Hematopoietic multipotent progenitor cell treated with erythropoietin and hydrocortisone succinate and interleukin-3 and kit ligand, for 6 days (in vitro differentiated cells): ENCODE results near the gene SCAF4.

Source experiments
- DNase-seq: peaks from one replicate; pipeline ENCODE4 v3.0.0-alpha.2; 2015

Gene SCAF4

DNA sequence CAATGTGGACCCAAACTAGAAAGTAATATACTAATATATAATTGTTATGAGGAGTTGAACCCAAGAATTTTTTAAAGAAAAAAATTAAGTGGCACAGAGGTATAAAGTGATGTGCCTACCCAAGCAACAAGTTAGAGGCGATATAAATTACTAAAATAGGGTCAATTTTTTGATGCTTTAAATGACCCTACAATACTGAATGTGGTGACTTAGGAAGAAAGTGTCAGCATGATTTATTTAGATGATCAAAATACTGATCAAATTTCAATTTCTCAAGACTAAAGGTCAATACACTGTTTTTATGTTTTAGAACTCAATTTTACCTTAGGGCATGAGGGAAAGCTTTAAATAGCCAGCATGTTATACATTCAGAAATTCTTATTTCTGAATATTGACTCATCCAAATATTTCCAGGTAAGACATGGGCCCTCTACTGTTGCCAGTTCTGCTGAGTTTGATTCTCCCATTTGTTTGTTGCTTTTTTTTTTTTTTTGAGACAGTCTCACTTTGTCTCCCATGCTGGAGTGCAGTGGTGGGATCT lies 20.1 kb downstream of the SCAF4 start:
- DNase-seq = no peak

DNA sequence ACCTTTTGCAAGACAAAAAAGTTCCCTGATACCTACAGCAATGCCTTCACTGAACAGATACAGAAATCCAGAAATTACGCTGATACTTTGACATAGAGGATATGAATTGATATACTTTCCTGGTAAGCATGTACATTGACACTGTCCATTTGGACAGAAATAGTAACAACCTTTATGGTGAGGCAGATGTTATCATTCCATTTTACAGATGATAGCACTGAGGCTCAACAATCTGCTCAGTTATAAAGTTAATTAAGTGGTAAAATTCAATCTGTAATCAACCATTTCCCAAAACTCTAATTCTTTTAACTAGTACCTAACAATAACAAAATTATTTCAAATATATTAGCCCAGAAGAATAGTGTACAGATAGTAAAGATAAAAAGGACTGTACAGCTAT lies 20.6 kb downstream of the SCAF4 start:
- DNase-seq = no peak

- no peak for DNase-seq
These were observed 21.3 kb downstream of the SCAF4 start for GRCh38 chr21:31710586-31710985.

DNA sequence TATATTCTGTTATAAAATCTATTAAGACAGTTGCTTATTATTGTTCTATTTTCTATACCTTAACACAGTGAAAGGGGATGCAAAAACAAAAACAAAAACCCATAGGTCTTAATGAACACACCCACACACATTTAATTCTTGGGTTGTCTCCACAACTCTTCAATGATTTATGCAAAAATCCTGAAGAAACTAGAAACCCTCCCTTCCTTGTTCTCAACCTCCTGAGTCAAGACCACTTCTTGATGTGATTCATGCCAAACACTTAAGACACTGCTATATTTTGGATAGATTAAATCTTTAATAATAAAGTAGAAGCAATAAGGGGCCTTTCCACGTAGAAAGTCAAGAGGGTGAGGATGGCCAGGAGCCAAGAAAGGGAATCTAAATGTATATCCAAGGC lies 23.4 kb downstream of the SCAF4 start:
- DNase-seq = no peak

DNA sequence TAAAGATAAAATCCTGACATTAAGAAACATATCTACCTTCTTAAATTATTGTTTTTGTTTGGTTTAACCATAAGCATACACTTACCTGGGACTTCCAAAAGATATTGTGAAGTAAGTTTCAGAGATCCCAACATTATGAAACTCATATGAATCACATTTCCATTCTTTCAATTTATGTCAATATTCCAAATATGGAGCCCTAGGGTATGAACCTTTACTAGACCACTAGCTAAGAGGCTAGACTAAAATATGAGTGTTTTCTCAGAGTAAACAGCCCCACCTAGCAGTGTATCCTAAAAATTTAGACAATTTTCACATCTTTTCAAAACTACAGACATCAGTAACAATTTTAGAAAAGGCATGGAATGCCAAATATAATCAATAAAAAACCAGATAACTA lies 24.4 kb downstream of the SCAF4 start:
- DNase-seq = no peak

DNA sequence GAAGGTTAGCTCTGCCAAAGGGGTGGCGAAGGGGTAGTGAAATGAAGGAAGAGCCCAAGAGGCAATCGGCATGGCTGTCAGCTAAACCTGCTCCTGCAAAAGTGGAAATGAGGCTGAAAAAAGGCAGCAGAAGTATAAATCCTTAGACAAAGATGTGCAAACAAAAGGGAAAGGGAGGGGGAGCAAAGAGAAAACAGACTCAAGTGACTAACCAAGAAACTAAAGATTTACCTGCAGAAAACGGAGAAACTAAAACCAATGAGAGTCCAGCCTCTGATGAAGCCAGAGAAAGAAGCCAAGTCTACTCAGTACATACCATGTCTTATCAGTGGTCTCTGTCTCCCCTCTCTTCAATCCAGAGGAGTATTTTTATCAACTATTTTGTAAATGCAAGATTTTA lies 25.4 kb downstream of the SCAF4 start:
- DNase-seq = no peak

- DNase-seq = no peak
These were observed 31.9 kb downstream of the SCAF4 start for GRCh38 chr21:31700040-31700439.

DNA sequence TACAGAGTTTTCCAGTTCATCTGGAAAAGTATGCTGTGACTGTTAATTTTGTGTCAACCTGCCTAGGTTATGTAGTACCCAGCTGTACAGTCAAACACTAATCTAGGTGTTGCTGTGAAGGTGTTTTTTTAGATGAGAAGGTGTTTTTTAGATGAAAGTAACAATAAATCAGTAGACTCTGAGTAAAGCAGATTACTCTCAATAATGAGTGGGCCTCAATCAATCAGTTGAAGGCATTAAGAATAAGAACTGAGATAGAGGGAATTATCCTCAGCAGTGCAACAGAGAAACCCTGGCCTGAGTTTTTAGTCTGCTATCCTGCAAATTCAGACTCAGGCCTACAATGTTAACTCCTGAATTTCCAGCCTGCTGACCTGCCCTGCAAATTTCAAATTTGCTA lies 33.5 kb downstream of the SCAF4 start:
- DNase-seq = no peak

DNA sequence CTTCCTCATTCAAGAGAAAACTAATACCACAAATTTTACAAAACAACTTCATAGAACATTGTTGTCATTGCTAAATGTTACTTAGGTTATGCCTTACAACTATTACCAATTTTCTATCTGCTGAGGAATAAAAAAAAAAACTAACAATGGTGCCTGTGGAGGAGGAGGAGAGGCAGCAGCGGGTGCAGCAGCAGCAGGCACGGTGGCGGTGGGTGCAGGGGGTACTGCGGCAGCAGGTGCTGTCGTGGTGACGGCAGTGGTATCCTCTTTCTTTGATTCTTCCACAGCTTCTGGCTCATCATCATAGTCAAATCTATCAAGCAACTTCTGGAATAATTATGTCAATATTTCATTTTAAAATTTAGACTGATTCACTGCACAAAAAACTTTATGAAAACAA lies 35.5 kb downstream of the SCAF4 start:
- no peak for DNase-seq

- DNase-seq = no peak
These were observed 38.7 kb downstream of the SCAF4 start for GRCh38 chr21:31693222-31693621.

- no peak for DNase-seq
These were observed 43.1 kb downstream of the SCAF4 start for GRCh38 chr21:31688603-31689368.

DNA sequence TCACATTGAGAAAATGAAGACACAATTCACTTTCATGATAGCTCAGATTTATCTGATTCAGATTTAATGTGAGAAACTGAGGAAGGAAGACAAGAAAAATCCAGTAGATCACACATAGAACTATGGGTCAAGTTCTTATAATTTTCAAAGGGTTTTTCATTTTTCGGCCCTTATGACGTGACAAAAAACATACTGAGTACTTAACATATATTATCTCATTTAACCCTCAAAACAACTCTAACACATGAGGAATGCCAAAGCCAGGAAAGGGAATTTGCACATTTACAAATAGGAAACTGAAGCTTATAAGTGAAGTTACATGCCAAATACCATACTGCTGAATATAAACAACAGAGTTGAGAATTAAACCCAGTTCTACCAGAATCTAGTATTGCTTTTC lies 44.8 kb downstream of the SCAF4 start:
- DNase-seq = no peak

DNA sequence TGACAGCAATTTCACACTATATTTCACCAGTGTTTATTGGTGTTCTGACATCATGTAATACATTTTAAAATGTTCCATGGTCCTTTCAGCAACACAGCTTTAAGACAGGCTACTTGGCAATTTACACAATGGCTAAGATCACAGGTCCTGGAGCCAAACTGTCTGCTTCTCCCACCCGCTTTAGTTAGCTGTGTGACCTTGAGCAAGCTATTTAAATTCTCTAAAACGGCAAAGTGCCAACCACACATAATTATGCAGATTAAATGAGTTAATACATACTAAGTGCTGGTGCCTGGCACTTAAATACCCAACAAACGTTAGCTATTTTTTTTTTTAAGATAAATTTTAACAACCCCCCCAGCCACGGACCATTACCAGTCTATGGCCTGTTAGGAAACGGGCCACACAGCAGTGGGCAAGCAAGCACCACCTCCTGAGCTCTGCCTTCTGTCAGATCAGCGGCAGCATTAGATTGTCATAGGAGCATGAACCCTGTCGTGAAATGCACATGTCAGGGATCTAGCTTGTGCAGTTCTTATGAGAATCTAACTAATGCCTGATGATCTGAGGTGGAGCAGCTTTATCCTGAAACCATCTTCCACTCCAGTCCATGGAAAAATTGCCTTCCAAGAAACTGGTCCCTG lies 45.5 kb downstream of the SCAF4 start:
- DNase-seq = no peak

DNA sequence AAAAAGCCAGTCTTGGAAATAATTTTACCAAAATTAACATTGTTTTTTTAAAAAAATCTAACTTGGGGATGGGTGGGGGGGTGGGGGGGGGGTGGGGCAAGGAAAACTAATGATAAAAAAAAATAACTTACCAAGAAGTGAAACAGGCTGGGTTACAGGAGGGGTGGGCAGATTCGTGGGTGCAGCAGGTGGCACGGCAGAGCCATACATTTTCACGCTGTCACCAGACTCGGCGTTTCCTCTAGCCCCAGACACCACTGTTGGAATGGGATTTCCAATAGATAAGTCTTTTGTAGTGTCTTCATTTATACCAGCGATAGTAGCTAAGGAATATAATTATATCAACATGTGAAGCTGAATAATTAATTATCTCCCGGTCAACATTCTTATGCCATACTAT lies 47.0 kb downstream of the SCAF4 start:
- no peak for DNase-seq

GRCh38 chr21:31683029-31683428 lies 48.9 kb downstream of the SCAF4 start:
- DNase-seq = peak; percentile 17

GRCh38 chr21:31682620-31683019 lies 49.3 kb downstream of the SCAF4 start:
- DNase-seq = no peak

- no peak for DNase-seq
These were observed 53.4 kb downstream of the SCAF4 start for GRCh38 chr21:31678478-31678877.

- no peak for DNase-seq
These were observed 54.9 kb downstream of the SCAF4 start for GRCh38 chr21:31677047-31677446.

DNA sequence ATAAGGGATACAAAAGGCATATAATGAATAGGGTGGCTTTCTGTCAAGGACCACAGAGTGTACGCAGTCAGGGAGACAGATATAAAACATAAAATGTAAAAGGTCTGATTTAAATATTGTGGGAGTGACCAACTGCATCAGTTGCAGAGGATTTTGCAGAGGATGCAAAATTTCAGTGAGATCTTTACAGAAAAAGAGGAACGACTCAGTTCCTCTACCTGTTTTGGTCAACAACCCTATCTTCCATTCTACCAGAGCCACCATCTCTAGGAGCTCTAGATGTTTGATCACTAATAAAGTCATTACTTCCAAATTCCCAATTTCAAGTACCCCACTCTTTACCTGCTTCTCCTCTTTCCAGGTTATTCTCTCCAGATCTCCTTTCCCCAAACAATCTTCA lies 56.0 kb downstream of the SCAF4 start:
- DNase-seq = no peak

DNA sequence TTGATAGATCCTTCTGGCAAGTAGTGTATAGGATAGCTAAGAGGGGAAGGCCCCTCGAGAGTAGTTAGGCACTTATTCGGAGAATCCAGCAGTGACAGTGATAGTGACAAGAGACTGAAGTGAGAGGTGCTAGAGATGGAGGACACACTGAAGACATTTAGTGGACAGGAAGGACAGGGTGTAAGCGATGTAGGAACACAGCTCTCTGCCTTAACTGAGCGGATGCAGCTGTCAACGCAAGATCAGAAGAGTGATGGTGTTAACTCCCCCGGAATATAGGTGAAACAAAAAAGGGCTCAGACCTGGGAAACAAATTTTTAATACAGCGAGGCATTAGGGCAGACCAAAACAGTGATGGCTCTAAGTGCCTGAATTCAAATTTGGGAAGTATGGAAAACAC lies 56.6 kb downstream of the SCAF4 start:
- no peak for DNase-seq

DNA sequence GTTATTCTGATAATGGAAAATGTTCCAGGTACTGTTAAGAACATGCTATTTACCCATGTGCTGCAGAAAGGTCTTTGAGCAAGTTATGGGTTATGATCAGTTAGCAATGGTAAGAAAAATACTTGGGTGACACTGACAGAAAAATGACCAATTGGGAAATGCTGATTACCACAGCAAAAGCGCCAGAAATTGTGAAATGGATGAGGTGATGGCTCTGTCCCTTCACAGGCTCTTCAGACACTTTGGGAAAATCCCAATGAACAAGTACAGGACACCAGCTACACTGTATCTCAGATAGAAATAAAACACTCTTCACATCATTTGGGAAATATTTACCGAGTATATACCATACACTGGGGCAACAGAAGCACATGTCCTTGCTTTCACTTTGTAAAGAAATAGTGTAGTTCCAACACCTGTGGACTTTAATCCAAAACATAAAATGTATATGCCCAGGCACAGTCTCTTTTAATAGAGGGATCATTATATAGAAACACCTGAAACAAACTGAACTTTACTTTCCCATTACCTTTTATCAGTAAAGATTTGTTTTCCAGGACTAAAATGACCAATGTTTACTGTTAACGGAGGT lies 58.5 kb downstream of the SCAF4 start:
- no peak for DNase-seq

DNA sequence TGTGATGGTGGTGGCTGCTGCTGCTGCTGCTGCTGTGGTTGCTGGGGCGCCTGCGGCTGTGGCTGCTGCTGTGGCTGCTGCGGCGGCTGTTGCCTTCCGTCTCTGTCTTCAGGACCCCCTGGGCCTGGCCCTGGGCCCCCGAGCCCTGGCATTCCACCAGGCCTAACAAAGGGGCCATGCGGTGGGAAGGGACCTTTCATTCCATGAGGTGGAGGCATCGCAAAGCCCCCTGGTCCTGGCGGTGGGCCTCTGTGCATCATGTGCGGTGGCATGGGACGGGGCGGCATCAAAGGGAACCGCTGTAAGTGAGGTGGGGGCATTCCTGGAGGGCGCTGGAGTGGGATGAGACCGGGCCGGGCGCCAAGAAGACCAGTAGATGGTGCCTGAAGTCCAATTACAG lies 60.0 kb downstream of the SCAF4 start:
- no peak for DNase-seq

DNA sequence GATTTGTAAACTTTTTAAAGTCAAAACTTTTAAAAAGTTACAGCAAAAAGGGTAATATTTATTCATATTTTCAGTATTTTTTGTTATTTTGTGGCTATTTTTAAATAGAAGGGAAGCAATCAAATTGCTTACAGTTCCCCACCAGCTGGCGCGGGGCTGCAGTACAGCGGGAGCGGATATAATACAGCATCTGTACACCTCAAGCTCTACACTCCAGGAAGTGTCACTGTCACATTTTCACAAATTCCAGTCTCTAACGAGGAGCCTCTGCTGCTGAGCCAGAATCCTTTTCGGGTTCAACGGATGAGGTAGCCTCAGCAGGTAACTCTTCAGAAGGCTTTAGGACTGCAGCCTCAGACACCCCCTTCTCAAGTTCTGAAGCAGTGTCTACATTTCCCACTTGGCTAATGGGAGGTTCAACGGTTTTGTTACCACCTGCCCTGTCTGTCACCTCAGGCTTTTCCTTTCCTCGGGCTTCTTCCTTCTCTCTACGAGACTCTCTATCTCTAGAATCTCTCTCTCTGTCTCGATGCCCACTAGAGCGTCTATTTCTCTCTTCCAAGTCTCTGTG lies 60.7 kb downstream of the SCAF4 start:
- no peak for DNase-seq

- DNase-seq = no peak
These were observed 61.8 kb downstream of the SCAF4 start for GRCh38 chr21:31670070-31670469.
